Natural killer cell (primary cell): ENCODE data around the gene ZNF766. TPM values are rescaled to one million over a fixed set of nuclear protein-coding genes. Genes with fewer than 3 reads are reported as not detected.

Experiments used
- ATAC-seq, 3 donors: fragments of 150-1000 bp in 2 of 3; fragments of 200-7000 bp in 1 of 3; cut with Tn5 transposase; 1 replicate in 1 of 3; 2 replicates in 2 of 3; pipeline ENCODE4 v1.10.0; 2021; ENCODE audit warnings: mild to moderate bottlenecking in 2 of 3, moderate library complexity in 2 of 3
- DNase-seq, 2 donors: peaks; one replicate each; pipeline versions ENCODE4 v3.0.0 to v3.0.0-alpha.2; 2013 to 2021; ENCODE audit warnings: mixed read lengths in 1 of 2
- H3K27ac ChIP-seq: one replicate; pipeline ENCODE4 v1.5.1; 2013; ENCODE audit warnings: mild to moderate bottlenecking, low read length
- H3K27me3 ChIP-seq: one replicate; pipeline ENCODE4 v1.6.1; 2013; ENCODE audit warnings: low read length; ENCODE audit not compliant: control insufficient read depth, insufficient read depth
- H3K36me3 ChIP-seq: one replicate; pipeline ENCODE4 v1.6.1; 2013; ENCODE audit warnings: low read length; ENCODE audit not compliant: control insufficient read depth, insufficient read depth
- H3K4me1 ChIP-seq: one replicate; pipeline ENCODE4 v1.6.1; 2013; ENCODE audit warnings: low read length; ENCODE audit not compliant: control insufficient read depth, insufficient read depth
- H3K4me3 ChIP-seq: one replicate; pipeline ENCODE4 v1.5.1; 2013; ENCODE audit warnings: low read length
- H3K9me3 ChIP-seq: one replicate; pipeline ENCODE4 v1.6.1; 2013; ENCODE audit warnings: low read length; ENCODE audit not compliant: control insufficient read depth, insufficient read depth
- H3K27ac Mint-ChIP-seq, 2 donors: one replicate each; pipeline ENCODE4 v1.8.0; 2022; ENCODE audit warnings: mild to moderate bottlenecking in 2 of 2, mixed read lengths in 2 of 2, moderate library complexity in 1 of 2
- H3K27me3 Mint-ChIP-seq, 2 donors: one replicate each; pipeline ENCODE4 v1.8.0; 2022; ENCODE audit warnings: low read depth in 2 of 2, mixed read lengths in 2 of 2
- H3K36me3 Mint-ChIP-seq: one replicate; pipeline ENCODE4 v1.8.0; 2022; ENCODE audit warnings: mixed read lengths
- H3K4me1 Mint-ChIP-seq, 2 donors: one replicate each; pipeline ENCODE4 v1.8.0; 2022; ENCODE audit warnings: mixed read lengths in 2 of 2
- H3K4me3 Mint-ChIP-seq: one replicate; pipeline ENCODE4 v1.8.0; 2022; ENCODE audit warnings: mild to moderate bottlenecking, moderate library complexity, mixed read lengths
- H3K9me3 Mint-ChIP-seq, 2 donors: one replicate each; pipeline ENCODE4 v1.8.0; 2022; ENCODE audit warnings: mixed read lengths in 2 of 2
- WGBS: methylation state at CpG from one replicate; pipeline ENCODE4 v1.1.7; 2013; ENCODE audit warnings: missing lambda C conversion rate; ENCODE audit not compliant: insufficient coverage; 5-methylcytosine and 5-hydroxymethylcytosine counted together
- intact Hi-C: fragments of 100-400 bp; cut with micrococcal nuclease; formaldehyde crosslinking; loops from one replicate; pipeline ENCODE4 v1.14.2; 2022
- total RNA-seq, 4 donors: library from RNA; stranded (reverse); fragments of 120-200 nt in 1 of 4; gene quantifications; one replicate each; pipeline versions ENCODE4 v1.2.3 to v1.2.4, GENCODE V29; 2013 to 2022
- TF ChIP-seq, protein P1 (sequence below): fragments of 200-600 bp; IDR thresholded peaks from one replicate; pipeline ENCODE4 v1.8.0; 2022; ENCODE audit warnings: antibody characterized with exemption

Gene ZNF766
- total RNA-seq, 3 donors from 2014 or later (not counting 1 experiment from before 2014, with no cell fraction given), result 29.4 to 36.9 (median 32.9) TPM

DNA sequence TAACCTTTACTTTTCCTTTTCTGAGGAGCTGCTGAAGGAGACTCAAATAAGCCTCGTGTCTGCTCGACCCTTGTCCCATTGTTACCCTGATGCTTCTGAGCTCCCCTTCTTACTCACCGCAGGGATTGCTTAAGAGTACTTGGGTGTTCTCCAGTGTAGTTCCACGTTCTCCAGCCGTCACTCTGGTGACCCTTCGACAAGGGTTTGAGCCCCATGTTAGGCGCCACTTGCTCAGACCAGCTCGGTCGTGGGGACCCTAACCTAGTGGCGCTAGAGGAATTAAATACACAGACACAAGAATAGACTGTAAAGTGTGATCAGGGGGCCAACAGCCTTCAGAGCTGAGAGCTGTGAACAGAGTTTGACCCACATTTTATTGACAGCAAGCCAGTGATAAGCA lies 37.9 kb downstream of the ZNF766 start:
- ATAC-seq (no peak), DNase-seq (peak in 1 of 2 donors; percentile 26)
- Histone ChIP-seq H3K4me1 (no peaks in the 10 kb centered on the region), H3K4me3 (no peak overlapping the region), H3K27ac (no peak overlapping the region), H3K27me3 (no peaks in the 10 kb centered on the region), H3K9me3 (peaks cover 71% of the 10 kb centered on the region), H3K36me3 (peaks cover 22% of the 10 kb centered on the region)
- WGBS, result 98% methylated on average over 10 of the region's 10 CpGs
- Mint-ChIP-seq H3K27me3 (no peaks in the 10 kb centered on the region), H3K27ac (peak overlapping the region in 1 of 2 donors; percentile 42), H3K36me3 (peaks cover 72% of the 10 kb centered on the region), H3K4me1 (no peaks in the 10 kb centered on the region), H3K4me3 (no peak overlapping the region), H3K9me3 (peaks cover 3 to 14% of the 10 kb centered on the region in 2 donors)
- TF ChIP-seq, protein P1, sequence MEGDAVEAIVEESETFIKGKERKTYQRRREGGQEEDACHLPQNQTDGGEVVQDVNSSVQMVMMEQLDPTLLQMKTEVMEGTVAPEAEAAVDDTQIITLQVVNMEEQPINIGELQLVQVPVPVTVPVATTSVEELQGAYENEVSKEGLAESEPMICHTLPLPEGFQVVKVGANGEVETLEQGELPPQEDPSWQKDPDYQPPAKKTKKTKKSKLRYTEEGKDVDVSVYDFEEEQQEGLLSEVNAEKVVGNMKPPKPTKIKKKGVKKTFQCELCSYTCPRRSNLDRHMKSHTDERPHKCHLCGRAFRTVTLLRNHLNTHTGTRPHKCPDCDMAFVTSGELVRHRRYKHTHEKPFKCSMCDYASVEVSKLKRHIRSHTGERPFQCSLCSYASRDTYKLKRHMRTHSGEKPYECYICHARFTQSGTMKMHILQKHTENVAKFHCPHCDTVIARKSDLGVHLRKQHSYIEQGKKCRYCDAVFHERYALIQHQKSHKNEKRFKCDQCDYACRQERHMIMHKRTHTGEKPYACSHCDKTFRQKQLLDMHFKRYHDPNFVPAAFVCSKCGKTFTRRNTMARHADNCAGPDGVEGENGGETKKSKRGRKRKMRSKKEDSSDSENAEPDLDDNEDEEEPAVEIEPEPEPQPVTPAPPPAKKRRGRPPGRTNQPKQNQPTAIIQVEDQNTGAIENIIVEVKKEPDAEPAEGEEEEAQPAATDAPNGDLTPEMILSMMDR, result no peak
- intact Hi-C loops, result no loop called here

DNA sequence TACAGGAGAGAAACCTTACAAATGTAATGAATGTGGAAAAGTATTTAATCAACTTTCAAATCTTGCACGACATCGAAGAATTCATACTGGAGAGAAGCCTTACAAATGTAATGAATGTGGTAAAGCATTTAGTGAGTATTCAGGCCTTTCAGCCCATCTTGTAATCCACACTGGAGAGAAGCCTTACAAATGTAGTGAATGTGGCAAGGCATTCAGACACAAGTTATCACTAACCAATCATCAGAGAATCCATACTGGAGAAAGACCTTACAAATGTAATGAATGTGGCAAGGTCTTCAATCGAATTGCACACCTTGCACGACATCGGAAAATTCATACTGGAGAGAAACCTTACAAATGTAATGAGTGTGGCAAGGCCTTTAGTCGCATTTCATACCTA lies 53.0 kb downstream of the ZNF766 start:
- H3K4me1 Mint-ChIP-seq, result peaks cover 0 to 3% of the 10 kb centered on the region in 2 donors
- H3K4me3 ChIP-seq, result no peak overlapping the region
- no peaks in the 10 kb centered on the region for H3K27me3 Mint-ChIP-seq
- H3K4me3 Mint-ChIP-seq, result no peak overlapping the region
- WGBS, result 98% methylated on average over 6 of the region's 6 CpGs
- H3K27ac Mint-ChIP-seq, result no peak overlapping the region
- intact Hi-C loops, result no loop called here
- no peak for DNase-seq
- no peak overlapping the region for H3K27ac ChIP-seq
- peaks cover 60% of the 10 kb centered on the region for H3K36me3 Mint-ChIP-seq
- H3K27me3 ChIP-seq, result no peaks in the 10 kb centered on the region
- ATAC-seq, result no peak
- H3K36me3 ChIP-seq, result peaks cover 48% of the 10 kb centered on the region
- TF ChIP-seq, protein P1, result no peak
- peaks cover 58% of the 10 kb centered on the region for H3K9me3 ChIP-seq
- H3K9me3 Mint-ChIP-seq, result peaks cover 12 to 30% of the 10 kb centered on the region in 2 donors
- no peaks in the 10 kb centered on the region for H3K4me1 ChIP-seq

DNA sequence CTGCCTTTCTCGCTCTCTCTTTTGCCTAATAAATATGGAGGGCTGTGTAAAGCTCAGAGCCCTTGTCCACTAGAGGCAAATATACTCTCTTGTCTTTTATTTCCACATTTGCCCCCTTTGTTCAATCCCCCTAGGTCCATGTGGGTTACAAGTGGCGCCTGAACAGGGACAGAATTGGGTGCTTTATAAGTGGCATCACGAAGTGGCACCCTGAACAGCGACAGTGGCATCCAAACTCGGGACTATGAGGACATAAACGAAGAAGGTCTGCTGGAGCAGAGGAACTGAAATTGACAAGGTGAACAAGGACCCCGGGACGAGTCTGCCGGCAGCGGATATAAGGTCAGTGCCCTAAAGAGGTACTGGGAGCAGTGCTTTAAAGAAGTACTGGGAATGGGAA lies 62.4 kb downstream of the ZNF766 start:
- no peak overlapping the region for H3K27ac Mint-ChIP-seq
- intact Hi-C loops, result no loop called here
- DNase-seq, result peak in 1 of 2 donors; percentile 12
- 90% methylated on average over 10 of the region's 10 CpGs for WGBS
- H3K27ac ChIP-seq, result no peak overlapping the region
- H3K27me3 ChIP-seq, result no peaks in the 10 kb centered on the region
- no peaks in the 10 kb centered on the region for H3K27me3 Mint-ChIP-seq
- H3K4me3 Mint-ChIP-seq, result no peak overlapping the region
- H3K4me3 ChIP-seq, result no peak overlapping the region
- H3K9me3 ChIP-seq, result peaks cover 65% of the 10 kb centered on the region
- H3K4me1 ChIP-seq, result peaks cover 13% of the 10 kb centered on the region
- peaks cover 8 to 10% of the 10 kb centered on the region in 2 donors for H3K4me1 Mint-ChIP-seq
- ATAC-seq, result no peak
- H3K36me3 ChIP-seq, result no peaks in the 10 kb centered on the region
- peaks cover 7 to 25% of the 10 kb centered on the region in 2 donors for H3K9me3 Mint-ChIP-seq
- TF ChIP-seq, protein P1, result no peak
- peaks cover 34% of the 10 kb centered on the region for H3K36me3 Mint-ChIP-seq

DNA sequence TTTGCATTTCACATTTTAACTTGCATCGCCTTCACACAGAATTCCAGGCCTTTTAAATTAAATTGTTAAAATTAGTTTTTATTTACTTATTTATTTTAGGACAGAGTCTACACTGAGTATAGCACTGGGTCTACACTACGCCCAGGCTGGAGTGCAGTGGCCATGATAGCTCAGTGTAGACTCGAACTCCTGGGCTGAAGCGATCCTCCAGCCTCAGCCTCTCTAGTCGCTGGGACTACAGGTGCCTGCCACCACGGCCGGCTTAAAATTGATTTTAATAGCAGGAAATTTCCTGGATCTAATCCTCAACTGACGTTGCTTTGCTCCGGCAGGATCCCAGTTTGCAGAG lies 66.4 kb downstream of the ZNF766 start:
- TF ChIP-seq, protein P1, result no peak
- Mint-ChIP-seq H3K4me3 (peak overlapping the region; percentile 95), H3K4me1 (peaks cover 13 to 17% of the 10 kb centered on the region in 2 donors), H3K27me3 (no peaks in the 10 kb centered on the region), H3K36me3 (peaks cover 31% of the 10 kb centered on the region), H3K9me3 (peaks cover 7 to 19% of the 10 kb centered on the region in 2 donors), H3K27ac (peak overlapping the region; percentile 89 to 92)
- no peak for DNase-seq
- intact Hi-C loops, result loop anchor here (1.0 to 5.0 kb wide), 3 partner anchors 35 to 163 kb away; partner anchors contain the start of genes ZNF480 and ZNF836
- H3K27ac ChIP-seq, result peak overlapping the region; percentile 84
- H3K4me3 ChIP-seq, result peak overlapping the region; percentile 93
- H3K36me3 ChIP-seq, result no peaks in the 10 kb centered on the region
- H3K4me1 ChIP-seq, result peaks cover 18% of the 10 kb centered on the region
- H3K27me3 ChIP-seq, result no peaks in the 10 kb centered on the region
- H3K9me3 ChIP-seq, result peaks cover 38% of the 10 kb centered on the region
- peak in 2 of 3 donors; percentile 9 to 16 for ATAC-seq
- 59% methylated on average over 8 of the region's 9 CpGs for WGBS
